Upper lobe of right lung (tissue), 1 donor: ENCODE results near the gene DYRK2. TPM values are rescaled to one million over a fixed set of nuclear protein-coding genes. Genes with fewer than 3 reads are reported as not detected.

ENCODE experiments used
- ATAC-seq: fragments of 200-7000 bp; cut with Tn5 transposase; one replicate; pipeline ENCODE4 v1.9.1; 2020; ENCODE audit warnings: mild to moderate bottlenecking, moderate library complexity
- DNase-seq: peaks from one replicate; pipeline ENCODE4 v3.0.0-alpha.2; 2020
- H3K27ac ChIP-seq: fragments of 200-600 bp; one replicate; pipeline ENCODE4 v1.8.0; 2022
- H3K27me3 ChIP-seq: fragments of 200-600 bp; one replicate; pipeline ENCODE4 v1.8.0; 2022; ENCODE audit warnings: mild to moderate bottlenecking
- H3K36me3 ChIP-seq: fragments of 200-600 bp; one replicate; pipeline ENCODE4 v1.8.0; 2022
- H3K4me1 ChIP-seq: fragments of 200-600 bp; one replicate; pipeline ENCODE4 v1.8.0; 2022
- H3K4me3 ChIP-seq: fragments of 200-600 bp; one replicate; pipeline ENCODE4 v1.8.0; 2022; ENCODE audit warnings: mild to moderate bottlenecking
- H3K9me3 ChIP-seq: fragments of 200-600 bp; one replicate; pipeline ENCODE4 v1.8.0; 2022
- CTCF ChIP-seq: fragments of 200-600 bp; IDR thresholded peaks from one replicate; pipeline ENCODE4 v1.8.0; 2022; ENCODE audit warnings: antibody characterized with exemption
- intact Hi-C: fragments of 100-400 bp; cut with DNase I; formaldehyde crosslinking; loops from one replicate; pipeline ENCODE4 v1.11.0; 2022
- total RNA-seq: library from RNA; stranded (reverse); fragmentation: NEBNext Ultra II Directional; extraction: Animal tissue kit (Norgen Biotek cat#: 25700); gene quantifications from one replicate; pipeline ENCODE4 v1.2.1, GENCODE V29; 2021
- donor health status: DM: no; HTN: yes; CAD: no; lungs with severe emphysema.

The DYRK2 gene
- total RNA-seq, 1 donor from 2014 or later = 15.5 TPM

DNA sequence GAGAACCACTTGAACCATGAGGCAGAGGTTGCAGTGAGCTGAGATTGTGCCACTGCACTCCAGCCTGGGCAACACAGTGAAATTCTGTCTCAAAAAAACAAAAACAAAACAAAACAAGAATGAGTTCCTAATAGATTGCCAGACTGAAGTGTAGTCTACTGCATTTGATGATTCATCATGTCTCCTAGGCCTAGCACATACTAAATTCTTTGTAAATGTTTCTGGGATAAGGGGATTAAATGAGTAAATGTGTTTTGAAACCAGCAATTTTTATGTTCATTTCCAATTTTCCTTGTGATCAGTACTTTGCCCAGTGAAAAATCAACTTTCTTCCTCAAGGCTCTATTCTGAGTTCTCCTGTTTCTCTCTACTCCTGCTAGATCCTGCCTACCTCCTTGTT is 2.9 kb upstream of the DYRK2 start:
- H3K27me3 ChIP-seq = no peaks in the 10 kb centered on the region
- H3K36me3 ChIP-seq = no peaks in the 10 kb centered on the region
- no peaks in the 10 kb centered on the region for H3K9me3 ChIP-seq
- no peak overlapping the region for H3K27ac ChIP-seq
- intact Hi-C loops = no loop called here
- DNase-seq = no peak
- ATAC-seq = no peak
- peaks cover 3% of the 10 kb centered on the region for H3K4me1 ChIP-seq
- no peak overlapping the region for H3K4me3 ChIP-seq
- TF ChIP-seq CTCF = no peak

DNA sequence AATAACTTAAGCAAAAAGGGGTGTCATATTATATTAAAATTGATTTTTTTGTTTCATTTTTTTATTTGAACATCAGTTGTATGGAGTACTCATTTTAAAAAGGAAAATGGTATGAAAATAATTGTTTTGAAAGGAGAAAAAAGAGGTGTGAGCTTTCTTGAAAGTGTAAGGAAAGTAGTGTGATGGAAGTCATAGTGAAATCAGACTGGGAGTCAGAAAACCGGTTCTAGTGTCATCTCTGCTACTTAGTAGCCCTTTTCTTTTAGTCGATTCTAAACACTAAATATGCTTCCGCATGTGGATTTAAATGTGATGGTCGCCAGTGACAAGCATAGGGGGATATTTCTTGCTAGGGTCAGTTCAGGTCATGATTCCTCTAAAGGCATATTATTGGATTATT is 1.8 kb upstream of the DYRK2 start:
- no peak for DNase-seq
- TF ChIP-seq CTCF = no peak
- no peaks in the 10 kb centered on the region for H3K9me3 ChIP-seq
- peaks cover 8% of the 10 kb centered on the region for H3K4me1 ChIP-seq
- no peak overlapping the region for H3K27ac ChIP-seq
- intact Hi-C loops = no loop called here
- no peak for ATAC-seq
- no peak overlapping the region for H3K4me3 ChIP-seq
- H3K27me3 ChIP-seq = no peaks in the 10 kb centered on the region
- H3K36me3 ChIP-seq = no peaks in the 10 kb centered on the region

- intact Hi-C loops = no loop called here
- H3K9me3 ChIP-seq = no peaks in the 10 kb centered on the region
- no peak overlapping the region for H3K27ac ChIP-seq
- ATAC-seq (no peak), DNase-seq (peak; percentile 62)
- no peaks in the 10 kb centered on the region for H3K27me3 ChIP-seq
- peak overlapping the region; percentile 95 for H3K4me3 ChIP-seq
- peaks cover 12% of the 10 kb centered on the region for H3K4me1 ChIP-seq
- no peak for TF ChIP-seq CTCF
- no peaks in the 10 kb centered on the region for H3K36me3 ChIP-seq
These were observed 1.3 kb upstream of the DYRK2 start for GRCh38 chr12:67647181-67647798.

- H3K9me3 ChIP-seq = no peaks in the 10 kb centered on the region
- peak; percentile 34 for TF ChIP-seq CTCF
- peak overlapping the region; percentile 84 for H3K27ac ChIP-seq
- ATAC-seq (peak; percentile 75), DNase-seq (peak; percentile 84)
- intact Hi-C loops = no loop called here
- H3K4me1 ChIP-seq = peaks cover 15% of the 10 kb centered on the region
- peak overlapping the region; percentile 95 for H3K4me3 ChIP-seq
- H3K36me3 ChIP-seq = no peaks in the 10 kb centered on the region
- no peaks in the 10 kb centered on the region for H3K27me3 ChIP-seq
These were observed 585 bp upstream of the DYRK2 start for GRCh38 chr12:67647799-67648520.

GRCh38 chr12:67649261-67649569 is 670 bp downstream of the DYRK2 start:
- no peak for TF ChIP-seq CTCF
- peak overlapping the region; percentile 92 for H3K27ac ChIP-seq
- H3K9me3 ChIP-seq = no peaks in the 10 kb centered on the region
- peak overlapping the region; percentile 95 for H3K4me3 ChIP-seq
- intact Hi-C loops = no loop called here
- ATAC-seq (peak; percentile 38), DNase-seq (no peak)
- H3K27me3 ChIP-seq = no peaks in the 10 kb centered on the region
- peaks cover 22% of the 10 kb centered on the region for H3K4me1 ChIP-seq
- no peaks in the 10 kb centered on the region for H3K36me3 ChIP-seq
